HCT116 (cell line): ENCODE data around the gene MUSTN1. TPM values are rescaled to one million over a fixed set of nuclear protein-coding genes. Genes with fewer than 3 reads are reported as not detected.

ENCODE experiments used
- ATAC-seq: fragments of 200-7000 bp; cut with Tn5 transposase; 2 replicates; pipeline ENCODE4 v1.9.1; 2020; ENCODE audit warnings: mild to moderate bottlenecking, moderate library complexity
- BruUV-seq: library from RNA; stranded (reverse); fragments of 400-500 nt; replicated peaks from 2 replicates; lab custom pipeline; 2021; lab: Mats Ljungman, UMichigan
- CTCF ChIA-PET: fragments of 300-600 bp; sonication (Branson Sonifier 250); formaldehyde crosslinking; loops from one replicate; lab custom pipeline; 2021; ENCODE audit warnings: antibody characterized with exemption; lab: Charles Lee
- POLR2A ChIA-PET: fragments of 300-600, 350-600 bp; sonication (Branson Sonifier 250); formaldehyde crosslinking; loops from one replicate; lab custom pipeline; 2021; ENCODE audit warnings: antibody characterized with exemption; lab: Charles Lee
- RAD21 ChIA-PET, 2 experiments: fragments of 300-600 bp; sonication (Branson Sonifier 250); formaldehyde crosslinking; loops; one replicate each; lab custom pipeline; 2023; ENCODE audit warnings: low total read pairs in 2 of 2; ENCODE audit not compliant: uncharacterized antibody in 2 of 2, unreplicated experiment in 2 of 2, low non-redundant PET in 1 of 2; lab: Charles Lee
- DNase-seq: peaks from one replicate; pipeline ENCODE4 v3.0.0-alpha.2; 2010; ENCODE audit warnings: low read depth, low spot score
- H2AFZ ChIP-seq: fragments of 200-600 bp; shearing (Covaris generic), sonication (generic); 2 replicates; pipeline ENCODE4 v1.6.1; 2017; ENCODE audit warnings: low read depth, mixed run types, mixed read lengths, antibody characterized with exemption, low read length; ENCODE audit not compliant: poor library complexity, severe bottlenecking
- H3K27ac ChIP-seq: 2 replicates; pipeline ENCODE4 v1.5.1; 2012; ENCODE audit warnings: low read depth, low read length
- H3K27me3 ChIP-seq: fragments of 200-600 bp; sonication (generic); 2 replicates; pipeline ENCODE4 v1.6.1; 2016; ENCODE audit warnings: mixed run types, low read length, mixed read lengths; ENCODE audit not compliant: insufficient read depth
- H3K36me3 ChIP-seq, 2 experiments: fragments of 200-500 bp in 1 of 2; fragments of 200-600 bp in 1 of 2; sonication (Bioruptor generic) in 1 of 2; sonication (generic) in 1 of 2; 2 replicates each; pipeline versions ENCODE4 v1.5.1 to v1.6.1; 2014 to 2016; ENCODE audit warnings: low read length in 2 of 2, inconsistent platforms in 1 of 2, mixed read lengths in 1 of 2, mixed run types in 1 of 2; ENCODE audit not compliant: insufficient read depth in 2 of 2, control insufficient read depth in 1 of 2
- H3K4me1 ChIP-seq, 2 experiments: fragments of 200-600 bp in 1 of 2; sonication (generic) in 1 of 2; 2 replicates each; pipeline versions ENCODE4 v1.5.1 to v1.6.1; 2012 to 2017; ENCODE audit warnings: low read length in 2 of 2, inconsistent platforms in 1 of 2, mild to moderate bottlenecking in 1 of 2, mixed read lengths in 1 of 2, mixed run types in 1 of 2, moderate library complexity in 1 of 2; ENCODE audit not compliant: insufficient read depth in 2 of 2, control insufficient read depth in 1 of 2
- H3K4me2 ChIP-seq: fragments of 200-600 bp; sonication (generic); 2 replicates; pipeline ENCODE4 v1.6.1; 2017; ENCODE audit warnings: mixed run types, low read length, mixed read lengths
- H3K4me3 ChIP-seq, 2 experiments: fragments of 200-600 bp in 1 of 2; sonication (generic) in 1 of 2; replicated peaks in 1 of 2; 2 replicates each; pipeline ENCODE4 v1.5.1; 2011 to 2016; ENCODE audit warnings: low read length in 2 of 2, control low read depth in 1 of 2, low read depth in 1 of 2, mild to moderate bottlenecking in 1 of 2, mixed read lengths in 1 of 2, mixed run types in 1 of 2
- H3K79me2 ChIP-seq: fragments of 200-600 bp; sonication (generic); 2 replicates; pipeline ENCODE4 v1.6.1; 2017; ENCODE audit warnings: mild to moderate bottlenecking, mixed run types, low read length, moderate library complexity, mixed read lengths; ENCODE audit not compliant: insufficient read depth
- H3K9ac ChIP-seq: fragments of 200-600 bp; sonication (generic); 2 replicates; pipeline ENCODE4 v1.6.1; 2016; ENCODE audit warnings: low read length, mixed read lengths
- H3K9me2 ChIP-seq: fragments of 200-600 bp; sonication (generic), shearing (Covaris generic); 2 replicates; pipeline ENCODE4 v1.6.1; 2017; ENCODE audit warnings: mixed run types, mild to moderate bottlenecking, moderate library complexity; ENCODE audit not compliant: insufficient read depth
- H3K9me3 ChIP-seq, 2 experiments: fragments of 200-500 bp in 1 of 2; fragments of 200-600 bp in 1 of 2; sonication (Bioruptor generic) in 1 of 2; sonication (generic) in 1 of 2; 2 replicates each; pipeline ENCODE4 v1.6.1; 2014 to 2017; ENCODE audit warnings: low read length in 2 of 2, mixed read lengths in 2 of 2, inconsistent platforms in 1 of 2, low read depth in 1 of 2, mild to moderate bottlenecking in 1 of 2, mixed run types in 1 of 2, moderate library complexity in 1 of 2; ENCODE audit not compliant: control insufficient read depth in 1 of 2, insufficient read depth in 1 of 2
- H4K20me1 ChIP-seq: fragments of 200-600 bp; sonication (generic), shearing (Covaris generic); 2 replicates; pipeline ENCODE4 v1.6.1; 2017; ENCODE audit warnings: mixed run types, mild to moderate bottlenecking, moderate library complexity; ENCODE audit not compliant: insufficient read depth
- CEBPB ChIP-seq: IDR thresholded peaks from 2 replicates; pipeline ENCODE4 v1.6.1; 2012; ENCODE audit warnings: low read depth
- EZH2phosphoT487 ChIP-seq: fragments of 200-600 bp; IDR thresholded peaks from 2 replicates; pipeline ENCODE4 v1.6.1; 2018; ENCODE audit warnings: antibody characterized with exemption, borderline replicate concordance
- ZFX ChIP-seq: fragments of 450-650 bp; IDR thresholded peaks from 2 replicates; pipeline ENCODE4 v1.6.1; 2017
- ZNF274 ChIP-seq: fragments of 200-500 bp; sonication (Bioruptor generic); IDR thresholded peaks from 2 replicates; pipeline ENCODE4 v1.6.1; 2014; ENCODE audit warnings: mild to moderate bottlenecking, low read depth, low read length, inconsistent platforms
- intact Hi-C: fragments of 100-400 bp; cut with micrococcal nuclease; formaldehyde crosslinking; loops from 2 replicates; pipeline ENCODE4 v1.10.0; 2022
- total RNA-seq: library from RNA; stranded (reverse); gene quantifications from one replicate; pipeline ENCODE4 v1.2.1, GENCODE V29; 2021; ENCODE audit not compliant: unreplicated experiment

Gene MUSTN1
- total RNA-seq, 1 experiment from 2014 or later: 0.44 TPM

DNA sequence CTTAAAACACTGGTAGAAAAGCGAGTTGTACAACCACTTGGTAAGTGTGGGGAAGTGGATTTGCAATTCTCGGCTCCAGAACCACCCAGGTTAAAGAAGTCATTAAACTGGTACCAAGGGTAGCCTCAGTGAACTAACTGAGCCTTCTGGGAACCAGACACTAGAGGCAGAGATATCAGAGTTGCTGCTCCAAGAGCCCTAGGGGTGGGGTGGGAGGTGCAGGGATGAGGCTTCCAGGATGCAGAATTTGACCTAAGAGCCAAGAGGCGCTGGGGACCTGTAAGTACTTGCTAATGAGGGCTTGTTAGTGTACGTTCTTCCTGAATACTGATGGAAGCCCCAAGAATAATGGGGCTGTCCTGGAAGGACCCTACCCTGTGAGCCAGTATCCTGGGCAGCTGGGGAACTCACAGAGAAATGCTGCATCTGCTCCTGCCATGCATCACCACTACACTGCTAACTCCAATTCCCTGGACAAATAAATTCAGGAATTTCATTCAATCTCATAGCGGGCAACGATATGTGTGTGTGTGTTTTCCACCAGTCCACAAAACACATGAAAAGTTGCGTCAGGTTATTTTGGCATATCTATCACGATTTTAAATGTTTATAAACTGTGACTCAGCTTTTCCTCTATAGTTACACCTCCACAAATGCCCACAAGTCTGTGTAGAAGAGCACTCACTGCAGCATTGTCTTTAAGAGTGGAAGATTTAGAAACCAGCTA, 38.8 kb upstream of the MUSTN1 start:
- no peak for ATAC-seq
- no peaks in the 10 kb centered on the region for H3K27me3 ChIP-seq
- H3K4me1 ChIP-seq: no peaks in the 10 kb centered on the region; a peak in 1 of 4 replicates
- CTCF ChIA-PET: interaction anchor here (1.0 kb wide), 1 partner anchor 61 kb away, joined by 3 read pairs; no protein-coding TSS in a partner anchor
- RAD21 ChIA-PET: no interaction called here
- DNase-seq: no peak
- no peak overlapping the region for H3K4me2 ChIP-seq
- H3K9me3 ChIP-seq: no peaks in the 10 kb centered on the region
- POLR2A ChIA-PET: no interaction called here
- no peaks in the 10 kb centered on the region for H3K9me2 ChIP-seq
- H4K20me1 ChIP-seq: no peaks in the 10 kb centered on the region
- H3K79me2 ChIP-seq: 0 out of 2 replicates have a peak, but pooled peaks cover 3% of the 10 kb centered on the region
- BruUV-seq: no TSS peak
- H3K4me3 ChIP-seq: no peak overlapping the region
- H3K9ac ChIP-seq: no peak overlapping the region
- intact Hi-C loops: no loop called here
- H3K27ac ChIP-seq: no peak overlapping the region
- TF ChIP-seq EZH2phosphoT487 (no peak), ZNF274 (no peak)
- H3K36me3 ChIP-seq: no peaks in the 10 kb centered on the region
- H2AFZ ChIP-seq: no peak overlapping the region

DNA sequence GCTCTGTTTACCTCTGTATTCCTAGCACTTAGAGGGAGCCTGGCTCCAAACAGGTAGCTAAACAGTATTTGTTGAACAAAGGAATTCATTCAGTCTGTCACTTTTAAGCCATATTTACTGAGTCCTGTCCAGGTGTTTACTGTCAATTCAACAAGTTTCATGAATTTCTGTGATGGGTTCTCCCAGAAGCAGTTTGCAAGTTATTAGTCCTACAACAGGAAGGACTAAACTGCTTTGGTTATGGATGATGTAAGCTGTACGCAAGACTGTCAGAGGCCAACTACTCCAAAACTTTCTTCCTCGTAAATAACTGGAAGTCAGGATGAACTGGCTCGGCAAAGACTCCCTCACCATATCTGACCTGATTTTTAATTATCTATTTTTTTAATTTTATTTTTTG, 37.4 kb upstream of the MUSTN1 start:
- H3K4me1 ChIP-seq: no peaks in the 10 kb centered on the region; a peak in 1 of 4 replicates
- no peak for TF ChIP-seq ZFX
- peak; percentile 69; the same call in 1 of the 2 replicates for TF ChIP-seq CEBPB
- TF ChIP-seq, all 23 proteins: peak for 1
- no peak overlapping the region for H3K4me2 ChIP-seq
- no peaks in the 10 kb centered on the region for H3K9me3 ChIP-seq
- no peaks in the 10 kb centered on the region for H3K27me3 ChIP-seq
- no peak overlapping the region for H3K9ac ChIP-seq
- no peak overlapping the region for H3K27ac ChIP-seq
- no peak overlapping the region for H3K4me3 ChIP-seq
- ChIA-PET CTCF (no interaction called here), POLR2A (no interaction called here), RAD21 (no interaction called here)
- intact Hi-C loops: no loop called here
- DNase-seq: no peak
- H3K79me2 ChIP-seq: 0 out of 2 replicates have a peak, but pooled peaks cover 3% of the 10 kb centered on the region
- H2AFZ ChIP-seq: no peak overlapping the region
- no peaks in the 10 kb centered on the region for H4K20me1 ChIP-seq
- ATAC-seq: no peak
- no peaks in the 10 kb centered on the region for H3K9me2 ChIP-seq
- no peaks in the 10 kb centered on the region for H3K36me3 ChIP-seq
- no TSS peak for BruUV-seq
